HEK293 (cell line): Measurements from ENCODE around the gene PLK5.

ENCODE experiments used
- TRIM28 ChIP-seq: IDR thresholded peaks from 2 replicates; pipeline ENCODE4 v1.6.1; 2011; ENCODE audit warnings: low read length, control low read depth, borderline replicate concordance
- ZNF16 ChIP-seq: fragments of 450-650 bp; formaldehyde crosslinking; IDR thresholded peaks from 2 replicates; pipeline ENCODE4 v1.5.1; 2016; ENCODE audit warnings: low read depth, missing biosample characterization, missing genetic modification characterization
- ZNF175 ChIP-seq: fragments of 450-650 bp; formaldehyde crosslinking; IDR thresholded peaks from 2 replicates; pipeline ENCODE4 v1.5.1; 2016; ENCODE audit warnings: missing biosample characterization, missing genetic modification characterization
- ZNF48 ChIP-seq: fragments of 450-650 bp; formaldehyde crosslinking; IDR thresholded peaks from 2 replicates; pipeline ENCODE4 v1.5.1; 2016; ENCODE audit warnings: missing biosample characterization, missing genetic modification characterization
- ZNF510 ChIP-seq: fragments of 450-650 bp; formaldehyde crosslinking; IDR thresholded peaks from 2 replicates; pipeline ENCODE4 v1.5.1; 2018; ENCODE audit warnings: mild to moderate bottlenecking, missing genetic modification characterization, missing biosample characterization; ENCODE audit not compliant: insufficient replicate concordance
- ZNF670 ChIP-seq: fragments of 450-650 bp; formaldehyde crosslinking; IDR thresholded peaks from 2 replicates; pipeline ENCODE4 v1.5.1; 2016; ENCODE audit warnings: missing biosample characterization, missing genetic modification characterization, low read depth
- ZNF707 ChIP-seq: fragments of 450-650 bp; formaldehyde crosslinking; IDR thresholded peaks from 2 replicates; pipeline ENCODE4 v1.5.1; 2016; ENCODE audit warnings: missing biosample characterization, missing genetic modification characterization
- ZNF747 ChIP-seq: fragments of 450-650 bp; formaldehyde crosslinking; IDR thresholded peaks from 2 replicates; pipeline ENCODE4 v1.5.1; 2016; ENCODE audit warnings: missing biosample characterization, missing genetic modification characterization
- ZSCAN5A ChIP-seq: fragments of 450-650 bp; formaldehyde crosslinking; IDR thresholded peaks from 2 replicates; pipeline ENCODE4 v1.5.1; 2016; ENCODE audit warnings: missing biosample characterization, missing genetic modification characterization
- TF ChIP-seq, protein P1 (sequence below): fragments of 450-650 bp; formaldehyde crosslinking; IDR thresholded peaks from 2 replicates; pipeline ENCODE4 v1.5.1; 2016; ENCODE audit warnings: missing biosample characterization, missing genetic modification characterization

DNA sequence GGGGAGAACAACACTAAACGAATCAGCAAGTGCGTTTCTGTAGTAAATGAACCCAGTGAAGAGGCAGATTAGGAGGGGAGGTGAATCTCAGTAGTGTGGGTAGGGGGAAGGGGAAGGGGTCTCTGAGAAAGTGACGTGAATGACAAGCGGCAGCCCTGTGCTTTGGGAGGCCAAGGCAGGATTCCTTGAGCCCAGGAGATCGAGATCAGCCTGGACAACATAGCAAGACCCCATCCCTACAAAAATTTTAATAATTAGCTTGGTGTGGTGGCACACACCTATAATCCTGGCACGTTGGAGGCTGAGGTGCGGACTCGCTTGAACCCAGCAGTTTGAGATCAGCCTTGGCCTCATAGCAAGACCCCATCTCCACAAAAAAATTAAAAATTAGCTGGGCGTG lies 8.1 kb downstream of the PLK5 start:
- no peak for TF ChIP-seq ZNF707 (tag by site-specific recombination)
- no peak for TF ChIP-seq ZNF16 (tag by site-specific recombination)
- no peak for TF ChIP-seq ZNF510
- TF ChIP-seq, protein P1, sequence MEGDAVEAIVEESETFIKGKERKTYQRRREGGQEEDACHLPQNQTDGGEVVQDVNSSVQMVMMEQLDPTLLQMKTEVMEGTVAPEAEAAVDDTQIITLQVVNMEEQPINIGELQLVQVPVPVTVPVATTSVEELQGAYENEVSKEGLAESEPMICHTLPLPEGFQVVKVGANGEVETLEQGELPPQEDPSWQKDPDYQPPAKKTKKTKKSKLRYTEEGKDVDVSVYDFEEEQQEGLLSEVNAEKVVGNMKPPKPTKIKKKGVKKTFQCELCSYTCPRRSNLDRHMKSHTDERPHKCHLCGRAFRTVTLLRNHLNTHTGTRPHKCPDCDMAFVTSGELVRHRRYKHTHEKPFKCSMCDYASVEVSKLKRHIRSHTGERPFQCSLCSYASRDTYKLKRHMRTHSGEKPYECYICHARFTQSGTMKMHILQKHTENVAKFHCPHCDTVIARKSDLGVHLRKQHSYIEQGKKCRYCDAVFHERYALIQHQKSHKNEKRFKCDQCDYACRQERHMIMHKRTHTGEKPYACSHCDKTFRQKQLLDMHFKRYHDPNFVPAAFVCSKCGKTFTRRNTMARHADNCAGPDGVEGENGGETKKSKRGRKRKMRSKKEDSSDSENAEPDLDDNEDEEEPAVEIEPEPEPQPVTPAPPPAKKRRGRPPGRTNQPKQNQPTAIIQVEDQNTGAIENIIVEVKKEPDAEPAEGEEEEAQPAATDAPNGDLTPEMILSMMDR: no peak
- no peak for TF ChIP-seq ZSCAN5A (tag by site-specific recombination)
- TF ChIP-seq ZNF747 (tag by site-specific recombination): no peak
- TF ChIP-seq ZNF670 (tag by site-specific recombination): no peak
- no peak for TF ChIP-seq ZNF175 (tag by site-specific recombination)
- no peak for TF ChIP-seq TRIM28
- TF ChIP-seq ZNF48: no peak
